ENCODE data around the gene DOCK10.

Gene DOCK10

GRCh38 chr2:224970311-224970710, 72.0 kb downstream of the DOCK10 start:
- in situ Hi-C loops (cut with MboI; ENCODE audit: low sequenced_read_pairs, unreplicated experiment) = no loop called here
- DNase-seq (ENCODE audit: low spot score) = no peak
- TF ChIP-seq CTCF (IDR thresholded peaks at IDR 0.05; ENCODE audit: borderline replicate concordance, control extremely low read depth, extremely low read depth, insufficient read depth, missing control alignments) = no peak

GRCh38 chr2:224969633-224970260, 72.5 kb downstream of the DOCK10 start:
- TF ChIP-seq CTCF (IDR thresholded peaks at IDR 0.05; ENCODE audit: borderline replicate concordance, control extremely low read depth, extremely low read depth, insufficient read depth, missing control alignments) = no peak
- in situ Hi-C loops (cut with MboI; ENCODE audit: low sequenced_read_pairs, unreplicated experiment) = no loop called here
- DNase-seq (ENCODE audit: low spot score) = no peak

- DNase-seq (ENCODE audit: low spot score) = no peak
- no peak for TF ChIP-seq CTCF (IDR thresholded peaks at IDR 0.05; ENCODE audit: borderline replicate concordance, control extremely low read depth, extremely low read depth, insufficient read depth, missing control alignments)
- in situ Hi-C loops (cut with MboI; ENCODE audit: low sequenced_read_pairs, unreplicated experiment) = no loop called here
Observed at GRCh38 chr2:224969095-224969494, 73.2 kb downstream of the DOCK10 start.

- in situ Hi-C loops (cut with MboI; ENCODE audit: low sequenced_read_pairs, unreplicated experiment) = no loop called here
- DNase-seq (ENCODE audit: low spot score) = no peak
- TF ChIP-seq CTCF (IDR thresholded peaks at IDR 0.05; ENCODE audit: borderline replicate concordance, control extremely low read depth, extremely low read depth, insufficient read depth, missing control alignments) = no peak
Observed at GRCh38 chr2:224968051-224968450, 74.2 kb downstream of the DOCK10 start.

- DNase-seq (ENCODE audit: low spot score) = no peak
Observed at GRCh38 chr2:224966613-224967012, 75.7 kb downstream of the DOCK10 start.

GRCh38 chr2:224959556-224959955, 82.7 kb downstream of the DOCK10 start:
- in situ Hi-C loops (cut with MboI; ENCODE audit: low sequenced_read_pairs, unreplicated experiment) = no loop called here
- TF ChIP-seq CTCF (IDR thresholded peaks at IDR 0.05; ENCODE audit: borderline replicate concordance, control extremely low read depth, extremely low read depth, insufficient read depth, missing control alignments) = no peak
- DNase-seq (ENCODE audit: low spot score) = no peak

More at GRCh38 chr2:224966613-224967012, 75.7 kb downstream of the DOCK10 start:
- no peak for TF ChIP-seq CTCF (IDR thresholded peaks at IDR 0.05; ENCODE audit: borderline replicate concordance, control extremely low read depth, extremely low read depth, insufficient read depth, missing control alignments)
- in situ Hi-C loops (cut with MboI; ENCODE audit: low sequenced_read_pairs, unreplicated experiment) = no loop called here
